ENCODE results near the gene MLF1.

The MLF1 gene

DNA sequence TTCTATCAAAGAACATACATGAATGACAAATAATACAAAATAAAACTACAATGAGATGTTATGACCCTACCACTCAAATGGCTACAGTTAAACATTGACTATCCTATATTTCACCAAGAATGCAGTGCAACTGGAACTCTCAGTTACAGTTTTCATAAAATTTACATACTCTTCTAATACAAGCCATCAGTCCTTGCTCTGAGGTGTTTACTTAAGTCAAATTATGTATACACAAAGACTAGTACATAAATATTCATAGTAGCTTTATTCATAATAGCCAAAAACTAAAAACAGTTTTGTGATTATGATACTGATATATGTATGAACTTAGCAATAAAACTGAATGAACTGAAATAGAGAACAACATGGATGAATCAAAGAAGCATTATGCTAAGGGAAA lies 19.2 kb downstream of the MLF1 start:
- no peak for FAIRE-seq

GRCh38 chr3:158600787-158601186 lies 29.8 kb downstream of the MLF1 start:
- peak; percentile 96 for FAIRE-seq

DNA sequence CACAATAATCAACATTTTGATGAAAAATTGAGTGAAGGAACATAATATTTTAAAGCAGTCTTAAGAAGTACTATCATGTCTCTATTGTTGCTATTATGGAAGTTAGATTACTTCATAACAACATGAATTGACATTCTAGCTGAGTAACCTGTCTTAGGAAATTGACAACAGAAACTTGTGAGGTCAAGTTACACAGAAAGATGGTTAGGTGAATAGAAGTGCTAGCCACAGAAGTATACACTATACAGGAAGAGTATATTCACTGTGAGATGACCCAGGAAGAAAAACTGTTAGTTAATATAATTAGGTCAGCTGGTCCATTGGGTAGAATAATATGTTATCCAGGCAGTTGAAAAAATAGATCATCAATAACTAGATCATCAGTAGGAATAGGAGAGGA lies 31.2 kb downstream of the MLF1 start:
- FAIRE-seq: no peak

DNA sequence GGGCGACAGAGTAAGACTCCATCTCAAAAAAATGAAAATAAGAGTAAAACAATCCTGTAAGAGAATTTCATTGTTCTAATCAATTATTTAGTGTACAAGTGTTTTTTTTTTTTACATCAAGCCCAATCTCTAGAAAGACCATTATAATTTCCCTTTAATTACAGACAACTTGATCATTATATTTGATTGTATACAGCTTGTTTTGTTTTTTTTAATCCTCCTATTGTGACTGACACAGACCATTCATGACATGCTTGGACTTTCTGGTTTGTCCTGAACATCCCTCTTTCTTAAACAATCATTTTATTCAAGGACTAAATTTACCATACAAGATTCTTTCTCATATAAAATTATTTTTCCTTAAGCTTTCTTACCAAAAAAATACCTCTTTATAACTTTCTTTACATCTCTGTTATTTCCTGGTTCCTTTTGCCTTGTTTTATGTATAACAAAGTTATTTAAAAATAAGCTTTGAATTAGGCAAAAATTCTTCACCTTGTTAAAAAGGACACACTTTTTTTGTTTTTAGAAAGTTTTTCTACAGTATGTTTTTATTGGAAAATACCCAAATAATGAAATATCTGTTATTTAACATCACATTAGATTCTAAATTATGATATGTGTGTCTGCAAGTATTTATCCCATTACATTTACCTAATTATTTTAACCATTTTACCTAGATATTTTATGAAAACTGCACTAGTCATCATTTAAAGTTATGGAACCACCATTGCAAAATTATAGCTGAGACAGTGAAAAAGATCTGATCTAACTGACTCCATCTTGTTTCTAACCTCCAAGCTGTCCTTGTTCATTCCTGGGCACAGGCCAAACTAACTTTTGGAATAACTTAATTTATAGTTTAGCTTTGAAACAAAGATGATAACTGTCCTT lies 47.2 kb downstream of the MLF1 start:
- FAIRE-seq: peak; percentile 60

- FAIRE-seq: no peak
Observed at GRCh38 chr3:158625881-158626280, 54.9 kb downstream of the MLF1 start.

GRCh38 chr3:158631981-158632380 lies 61.0 kb downstream of the MLF1 start:
- no peak for FAIRE-seq

DNA sequence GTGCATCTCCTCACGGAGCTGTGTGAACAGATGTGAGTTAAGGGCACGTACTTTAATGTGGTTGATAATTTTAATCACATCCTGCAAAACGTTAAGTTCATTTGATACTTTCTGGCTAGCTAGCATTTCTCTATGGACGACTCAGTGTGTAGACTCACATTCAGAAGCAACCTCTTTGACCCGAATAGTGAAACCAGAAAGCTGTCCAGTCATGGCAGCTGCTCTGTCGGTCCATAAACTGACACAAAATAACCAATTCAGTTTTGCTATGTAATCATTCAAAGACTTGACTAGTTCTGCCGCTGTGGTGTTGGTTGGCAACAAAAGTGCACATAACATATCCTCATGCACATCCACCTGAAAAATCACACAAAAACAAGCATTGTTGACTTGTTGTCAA lies 69.7 kb downstream of the MLF1 start:
- no peak for FAIRE-seq

DNA sequence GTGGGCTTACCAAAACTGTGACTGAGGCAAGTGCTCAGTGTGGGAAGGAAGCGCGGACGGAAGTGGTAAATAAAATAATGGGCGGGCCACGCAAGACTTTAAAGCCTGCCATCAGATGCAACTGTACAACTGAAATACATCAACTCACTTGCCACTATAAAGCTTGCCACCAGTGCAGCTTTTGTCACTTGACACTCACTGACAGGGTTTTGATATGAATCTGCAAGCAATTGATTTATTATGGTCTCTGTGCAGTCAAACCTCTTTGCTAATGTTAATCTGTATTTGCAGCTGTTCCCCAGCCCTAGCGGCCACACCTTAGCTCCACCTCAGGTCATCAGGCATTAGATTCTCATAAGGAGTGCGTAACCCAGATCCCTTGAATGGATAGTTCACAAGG lies 71.0 kb downstream of the MLF1 start:
- no peak for FAIRE-seq

DNA sequence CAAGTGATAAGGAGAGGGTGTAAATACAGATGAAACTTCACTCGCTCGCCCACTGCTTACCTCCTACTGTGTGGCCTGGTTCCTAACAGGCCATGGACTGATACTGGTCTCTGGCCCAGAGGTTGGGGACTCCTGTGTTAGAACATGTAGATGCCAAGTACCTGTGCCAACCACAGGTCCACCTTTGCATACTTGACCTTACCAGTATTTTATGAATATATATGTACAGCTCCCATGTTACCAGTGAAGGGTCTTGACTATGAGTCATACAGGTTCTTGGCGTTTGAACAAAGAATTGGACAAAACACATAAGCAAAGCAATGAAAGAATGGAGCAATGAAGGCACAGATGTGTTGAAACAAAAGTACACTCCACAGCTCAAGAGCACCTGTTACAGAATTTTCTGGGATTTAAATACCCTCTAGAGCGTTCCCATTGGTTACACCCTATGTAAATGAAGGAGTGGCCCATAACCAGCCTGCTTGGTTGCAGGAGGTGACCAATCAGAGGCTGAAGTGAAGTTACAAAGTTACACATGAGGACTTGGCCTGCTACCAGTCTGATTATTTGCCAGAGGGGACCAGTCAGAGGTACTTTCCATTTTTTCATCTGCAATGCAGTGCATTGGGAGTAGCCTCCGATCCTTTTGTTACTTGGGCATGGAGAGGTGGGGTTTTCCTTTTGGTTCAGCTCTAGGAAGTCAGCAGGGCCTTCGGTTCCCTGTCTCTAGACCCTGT lies 71.6 kb downstream of the MLF1 start:
- FAIRE-seq: no peak

GRCh38 chr3:158644345-158644908 lies 73.4 kb downstream of the MLF1 start, which contains the start of gene GFM1:
TSS of gene GFM1 (plus strand) at chr3:158644527. CDS start at chr3:158644635, 108 bp downstream.
- peak; percentile 86 for FAIRE-seq

GRCh38 chr3:158649791-158650190 lies 78.8 kb downstream of the MLF1 start:
- FAIRE-seq: no peak

- FAIRE-seq: no peak
Observed at GRCh38 chr3:158651192-158651591, 80.2 kb downstream of the MLF1 start.

GRCh38 chr3:158652463-158652862 lies 81.5 kb downstream of the MLF1 start:
- FAIRE-seq: no peak
